Mononuclear cell (primary cell): ENCODE results near the gene NAP1L2. TPM values are rescaled to one million over a fixed set of nuclear protein-coding genes. Genes with fewer than 3 reads are reported as not detected.
"Not testable (repeated sequence)": the region's sequence is repeated elsewhere in the genome, so short reads cannot be mapped to it uniquely, and the experiment has no call there.

Experiments used
- H3K27me3 ChIP-seq: 2 replicates; pipeline ENCODE4 v1.6.0; 2011; ENCODE audit warnings: low read length, control low read depth; ENCODE audit not compliant: insufficient read depth
- H3K4me1 ChIP-seq: 2 replicates; pipeline ENCODE4 v1.5.1; 2011; ENCODE audit warnings: mild to moderate bottlenecking, low read length, control low read depth; ENCODE audit not compliant: insufficient read depth
- H3K4me3 ChIP-seq: 2 replicates; pipeline ENCODE4 v1.5.1; 2011; ENCODE audit warnings: mild to moderate bottlenecking, low read length, moderate library complexity
- H3K9me3 ChIP-seq: 2 replicates; pipeline ENCODE4 v1.5.1; 2011; ENCODE audit warnings: low read depth, mild to moderate bottlenecking, control low read depth, low read length
- total RNA-seq: library from RNA; depleted of rRNA; stranded (reverse); fragments of >200 nt; gene quantifications from one replicate; pipeline ENCODE4 v1.2.3, GENCODE V29; 2012

Gene NAP1L2
- total RNA-seq, result 3.7 TPM

- H3K4me3 ChIP-seq, result peak within 1 kb of the TSS; percentile 36
- H3K4me1 ChIP-seq, result no peaks in the 10 kb centered on the region
- peaks cover 4% of the 10 kb centered on the region for H3K27me3 ChIP-seq
- no peaks in the 10 kb centered on the region for H3K9me3 ChIP-seq
Measured at GRCh38 chrX:73214426-73215094, at the start of gene NAP1L2. Gene NAP1L2 (minus strand): TSS chrX:73214851. CDS start chrX:73214492, 359 bp downstream.

- Histone ChIP-seq H3K27me3 (no peaks in the 10 kb centered on the region), H3K9me3 (no peaks in the 10 kb centered on the region), H3K4me1 (no peaks in the 10 kb centered on the region), H3K4me3 (no peak overlapping the region)
Measured at GRCh38 chrX:73262991-73263390, 48.3 kb upstream of the NAP1L2 start.

DNA sequence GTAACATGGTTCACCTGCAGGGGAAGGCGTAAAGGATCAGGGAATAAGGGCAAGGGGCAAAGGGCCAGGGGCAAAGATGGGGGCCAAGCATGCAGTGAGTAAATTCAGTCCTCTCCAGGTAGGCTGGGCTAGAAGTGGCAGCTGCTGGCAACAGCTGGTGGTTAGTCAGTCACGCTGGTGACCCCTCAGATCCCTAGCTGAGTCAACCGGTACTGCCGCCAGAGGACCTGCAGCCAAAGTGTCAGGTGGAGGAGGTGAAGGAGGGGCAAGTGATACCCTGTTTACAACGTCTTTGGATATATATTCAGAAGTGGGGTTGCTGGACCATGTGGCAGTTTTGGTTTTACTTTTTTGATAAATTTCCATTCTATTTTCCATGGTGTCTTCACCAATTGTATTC, 24.6 kb upstream of the NAP1L2 start:
- Histone ChIP-seq H3K4me3 (no peak overlapping the region), H3K27me3 (no peaks in the 10 kb centered on the region), H3K4me1 (no peaks in the 10 kb centered on the region), H3K9me3 (no peaks in the 10 kb centered on the region)

- peaks cover 4% of the 10 kb centered on the region for H3K27me3 ChIP-seq
- no peak overlapping the region for H3K4me3 ChIP-seq
- no peaks in the 10 kb centered on the region for H3K4me1 ChIP-seq
- no peaks in the 10 kb centered on the region for H3K9me3 ChIP-seq
Measured at GRCh38 chrX:73217621-73218020, 3.0 kb upstream of the NAP1L2 start.

GRCh38 chrX:73215246-73215645, 595 bp upstream of the NAP1L2 start:
- H3K4me1 ChIP-seq, result no peaks in the 10 kb centered on the region
- peaks cover 4% of the 10 kb centered on the region for H3K27me3 ChIP-seq
- H3K4me3 ChIP-seq, result peak overlapping the region; percentile 36
- H3K9me3 ChIP-seq, result no peaks in the 10 kb centered on the region

DNA sequence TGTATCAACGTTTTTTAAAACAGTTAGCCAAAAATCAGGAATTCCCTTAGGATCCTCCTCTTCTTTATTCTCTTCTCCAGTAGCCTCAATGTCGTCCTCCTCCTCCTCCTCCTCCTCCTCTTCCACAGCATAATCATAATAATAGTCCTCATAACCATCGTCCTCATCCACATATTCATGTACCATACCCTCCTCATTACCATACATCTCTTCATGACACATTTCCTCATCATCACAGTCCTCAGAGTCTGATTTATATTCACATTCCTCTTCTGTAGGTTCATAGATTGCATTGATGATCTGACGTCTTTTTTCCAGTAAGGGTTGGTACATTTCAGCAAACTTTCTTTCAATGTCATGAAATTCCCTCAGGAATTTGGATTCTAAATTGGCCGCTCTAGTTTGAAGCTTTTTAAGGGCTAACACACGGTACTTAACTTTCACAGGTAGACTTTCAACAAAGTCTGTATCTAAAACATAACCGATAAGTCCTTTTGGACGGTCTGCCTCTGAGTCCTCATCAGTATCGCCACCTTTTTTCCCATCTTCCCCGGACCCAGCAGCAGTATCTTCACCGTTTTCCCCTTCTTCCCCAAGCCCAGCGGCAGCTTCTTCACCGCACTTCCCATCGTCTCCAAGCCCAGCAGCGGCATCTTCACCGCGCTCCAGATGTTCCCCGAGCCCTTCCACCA, 771 bp downstream of the NAP1L2 start:
- H3K9me3 ChIP-seq, result no peaks in the 10 kb centered on the region
- H3K27me3 ChIP-seq, result peaks cover 4% of the 10 kb centered on the region
- no peaks in the 10 kb centered on the region for H3K4me1 ChIP-seq
- peak overlapping the region; percentile 36 for H3K4me3 ChIP-seq

DNA sequence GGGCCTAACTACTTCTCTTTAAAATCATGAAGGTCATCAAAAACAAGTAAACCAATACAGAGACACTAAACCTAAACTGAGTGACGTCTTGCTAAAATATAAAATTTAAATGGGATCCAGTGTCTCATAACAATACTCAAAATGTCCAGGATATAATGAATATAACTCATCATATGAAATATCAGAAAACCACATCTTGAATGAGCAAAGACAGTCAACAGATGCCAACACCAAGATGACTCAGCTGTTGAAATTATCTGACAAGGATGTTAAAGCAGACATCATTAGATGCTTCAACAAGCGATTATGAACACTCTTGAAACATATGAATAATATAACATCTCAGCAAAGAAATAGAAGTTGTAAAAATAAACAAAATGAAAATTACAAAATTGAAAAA, 8.3 kb downstream of the NAP1L2 start:
- H3K27me3 ChIP-seq, result no peaks in the 10 kb centered on the region
- no peak overlapping the region for H3K4me3 ChIP-seq
- H3K4me1 ChIP-seq, result no peaks in the 10 kb centered on the region
- no peaks in the 10 kb centered on the region for H3K9me3 ChIP-seq

- H3K4me1 ChIP-seq, result no peaks in the 10 kb centered on the region
- no peaks in the 10 kb centered on the region for H3K27me3 ChIP-seq
- no peaks in the 10 kb centered on the region for H3K9me3 ChIP-seq
- H3K4me3 ChIP-seq, result no peak overlapping the region
Measured at GRCh38 chrX:73182502-73183114, 32.0 kb downstream of the NAP1L2 start.

DNA sequence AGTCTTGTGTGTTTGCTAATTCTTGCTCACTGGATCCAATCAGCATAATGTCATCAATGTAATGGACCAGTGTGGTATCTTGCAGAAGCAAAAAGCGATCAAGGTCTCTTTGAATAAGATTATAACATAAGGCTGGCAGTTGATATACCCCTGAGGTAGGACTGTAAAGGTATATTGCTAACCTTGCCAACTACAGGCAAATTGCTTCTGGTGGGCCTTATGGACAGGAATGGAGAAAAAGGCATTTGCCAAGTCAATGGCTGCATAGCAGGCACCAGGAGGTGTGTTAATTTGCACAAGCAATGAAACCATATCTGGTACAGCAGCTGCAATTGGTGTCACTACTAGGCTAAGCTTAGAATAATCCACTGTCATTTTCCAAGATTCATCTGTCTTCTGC, 45.7 kb downstream of the NAP1L2 start:
- not testable (repeated sequence) for H3K4me1 ChIP-seq, H3K4me3 ChIP-seq

More for the DNA sequence above, 45.7 kb downstream of the NAP1L2 start:
- not testable (repeated sequence) for H3K27me3 ChIP-seq, H3K9me3 ChIP-seq

Other genes with a start within 250 kb of the NAP1L2 start
- gene PABPC1L2B, start 211.9 kb downstream of the NAP1L2 start, total RNA-seq, result not detected
- not detected for gene PABPC1L2A, start 135.3 kb downstream of the NAP1L2 start, total RNA-seq
- not detected for gene CDX4, start 232.2 kb upstream of the NAP1L2 start, total RNA-seq